HUES64 (cell line): ENCODE measurements around the gene WDR20. TPM values are rescaled to one million over a fixed set of nuclear protein-coding genes. Genes with fewer than 3 reads are reported as not detected.

Source experiments
- H3K27ac ChIP-seq: 2 replicates; pipeline ENCODE4 v1.7.0; 2013; ENCODE audit warnings: low read depth, low read length, inconsistent platforms
- H3K27me3 ChIP-seq: 2 replicates; pipeline ENCODE4 v1.6.1; 2013; ENCODE audit warnings: mild to moderate bottlenecking, low read length; ENCODE audit not compliant: insufficient read depth
- H3K36me3 ChIP-seq: 2 replicates; pipeline ENCODE4 v1.6.1; 2013; ENCODE audit warnings: mild to moderate bottlenecking, low read length; ENCODE audit not compliant: insufficient read depth
- H3K4me1 ChIP-seq: 2 replicates; pipeline ENCODE4 v1.6.1; 2013; ENCODE audit warnings: mild to moderate bottlenecking, low read length, moderate library complexity; ENCODE audit not compliant: insufficient read depth
- H3K4me3 ChIP-seq: 2 replicates; pipeline ENCODE4 v1.5.1; 2013; ENCODE audit warnings: mild to moderate bottlenecking, low read length, moderate library complexity
- H3K9ac ChIP-seq: 2 replicates; pipeline ENCODE4 v1.6.1; 2013; ENCODE audit warnings: mild to moderate bottlenecking, low read depth, low read length
- H3K9me3 ChIP-seq: 2 replicates; pipeline ENCODE4 v1.6.1; 2013; ENCODE audit warnings: low read depth, low read length; ENCODE audit not compliant: insufficient read depth
- WGBS: fragments of 150-250, 120-280 bp; methylation state at CpG from one replicate; pipeline ENCODE4 v1.1.7; 2013; ENCODE audit warnings: missing lambda C conversion rate; 5-methylcytosine and 5-hydroxymethylcytosine counted together
- polyA plus RNA-seq, 2 experiments: library from polyadenylated mRNA; stranded (reverse); fragments of 50-300 nt; gene quantifications; one replicate each; pipeline ENCODE4 v1.2.3, GENCODE V29; 2013

The WDR20 gene, protein sequence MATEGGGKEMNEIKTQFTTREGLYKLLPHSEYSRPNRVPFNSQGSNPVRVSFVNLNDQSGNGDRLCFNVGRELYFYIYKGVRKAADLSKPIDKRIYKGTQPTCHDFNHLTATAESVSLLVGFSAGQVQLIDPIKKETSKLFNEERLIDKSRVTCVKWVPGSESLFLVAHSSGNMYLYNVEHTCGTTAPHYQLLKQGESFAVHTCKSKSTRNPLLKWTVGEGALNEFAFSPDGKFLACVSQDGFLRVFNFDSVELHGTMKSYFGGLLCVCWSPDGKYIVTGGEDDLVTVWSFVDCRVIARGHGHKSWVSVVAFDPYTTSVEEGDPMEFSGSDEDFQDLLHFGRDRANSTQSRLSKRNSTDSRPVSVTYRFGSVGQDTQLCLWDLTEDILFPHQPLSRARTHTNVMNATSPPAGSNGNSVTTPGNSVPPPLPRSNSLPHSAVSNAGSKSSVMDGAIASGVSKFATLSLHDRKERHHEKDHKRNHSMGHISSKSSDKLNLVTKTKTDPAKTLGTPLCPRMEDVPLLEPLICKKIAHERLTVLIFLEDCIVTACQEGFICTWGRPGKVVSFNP
- 16.1 TPM for polyA plus RNA-seq (2013, experiment 1 of 2)
- 18.7 TPM for polyA plus RNA-seq (2013, experiment 2 of 2)

DNA sequence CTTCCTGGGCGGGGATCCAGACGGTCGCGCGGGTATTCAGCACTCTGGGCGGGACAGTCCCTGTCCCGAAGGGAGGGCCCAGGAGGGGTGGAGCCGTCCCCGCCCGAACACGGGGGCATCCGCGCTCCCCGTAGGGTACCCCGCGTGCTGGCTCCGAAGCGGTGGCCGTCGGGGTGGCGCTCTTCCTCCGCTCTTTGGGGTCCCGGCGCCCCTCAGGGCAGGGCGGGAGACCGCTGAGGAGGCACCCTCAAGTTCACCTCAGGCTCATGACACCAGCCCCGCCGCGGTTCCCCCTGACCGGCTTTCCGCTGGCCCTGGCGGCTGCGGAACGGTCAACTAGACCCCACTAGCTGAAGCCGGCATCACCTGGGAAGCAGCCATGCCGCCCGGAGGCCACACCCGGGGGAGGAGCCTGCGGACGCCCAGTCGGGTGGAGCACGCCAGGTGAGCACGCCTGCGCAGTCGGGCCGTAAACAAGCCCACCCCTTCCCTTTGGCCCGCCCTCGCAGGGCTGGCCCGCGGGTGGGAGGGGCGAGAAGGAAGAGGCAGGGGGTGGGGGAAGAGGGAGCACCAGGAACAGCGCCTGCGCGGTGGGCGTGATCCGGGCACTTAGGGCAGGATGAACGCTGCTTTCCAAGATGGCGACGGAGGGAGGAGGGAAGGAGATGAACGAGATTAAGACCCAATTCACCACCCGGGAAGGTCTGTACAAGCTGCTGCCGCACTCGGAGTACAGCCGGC lies at the start of gene WDR20:
Gene WDR20 (plus strand): TSS at position 612 of the 741 bp plus-strand sequence. CDS start 27 bp downstream, at position 639.
- H3K4me1 ChIP-seq: peaks cover 25% of the 10 kb centered on the region
- WGBS: under 1% methylated on average over 64 of the region's 64 CpGs
- H3K9ac ChIP-seq: peak within 1 kb of the TSS; percentile 87
- peaks cover 2% of the 10 kb centered on the region; the same call in 1 of the 2 replicates for H3K36me3 ChIP-seq
- H3K27ac ChIP-seq: peak within 1 kb of the TSS; percentile 85
- peak within 1 kb of the TSS; percentile 88 for H3K4me3 ChIP-seq
- H3K27me3 ChIP-seq: no peaks in the 10 kb centered on the region
- no peaks in the 10 kb centered on the region for H3K9me3 ChIP-seq

DNA sequence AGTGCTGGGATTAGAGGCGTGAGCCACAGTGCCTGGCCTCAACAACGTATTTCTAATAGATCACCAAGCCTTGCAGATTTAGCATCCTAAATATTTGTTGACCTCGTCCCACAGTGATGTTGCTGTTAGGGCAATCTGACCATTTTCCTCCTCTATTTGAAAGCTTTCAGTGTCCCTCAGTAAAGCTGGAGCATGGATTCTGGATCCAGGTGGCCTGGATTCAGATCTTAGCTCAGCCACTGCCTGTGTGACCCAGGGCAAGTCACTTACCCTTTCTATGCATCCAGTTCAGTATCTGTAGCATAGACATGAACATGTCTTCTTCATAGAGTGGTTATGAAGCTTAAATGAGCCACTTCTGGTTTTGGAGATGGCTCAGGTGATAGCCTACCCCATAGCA lies 49.0 kb upstream of the WDR20 start:
- no peaks in the 10 kb centered on the region for H3K27me3 ChIP-seq
- H3K9me3 ChIP-seq: no peaks in the 10 kb centered on the region
- no peak overlapping the region for H3K27ac ChIP-seq
- H3K4me1 ChIP-seq: peaks cover 12% of the 10 kb centered on the region; the same call in 1 of the 2 replicates
- peaks cover 4% of the 10 kb centered on the region for H3K36me3 ChIP-seq
- 91% methylated on average over 3 of the region's 3 CpGs for WGBS
- H3K4me3 ChIP-seq: no peak overlapping the region
- no peak overlapping the region for H3K9ac ChIP-seq

DNA sequence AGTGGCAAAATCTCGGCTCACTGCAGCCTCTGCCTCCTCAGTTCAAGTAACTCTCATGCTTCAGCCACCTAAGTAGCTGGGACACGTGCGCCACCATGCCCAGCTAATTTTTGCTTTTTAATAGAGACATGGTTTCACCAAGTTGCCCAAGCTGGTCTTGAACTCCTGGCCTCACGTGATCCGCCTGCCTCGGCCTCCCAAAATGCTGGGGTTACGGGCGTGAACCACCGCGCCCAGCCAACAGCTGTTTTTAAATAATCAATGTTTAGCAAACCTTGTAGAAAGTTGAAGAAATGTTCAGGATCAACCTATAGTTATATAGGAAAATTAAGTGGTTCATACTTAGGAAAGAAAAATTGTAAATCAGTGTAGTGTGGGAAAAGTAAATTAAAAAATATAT lies 46.9 kb upstream of the WDR20 start:
- Histone ChIP-seq H3K27ac (no peak overlapping the region), H3K4me3 (no peak overlapping the region), H3K9ac (no peak overlapping the region), H3K4me1 (peaks cover 19% of the 10 kb centered on the region), H3K27me3 (no peaks in the 10 kb centered on the region), H3K36me3 (no peaks in the 10 kb centered on the region), H3K9me3 (no peaks in the 10 kb centered on the region)
- 89% methylated on average over 10 of the region's 10 CpGs for WGBS

DNA sequence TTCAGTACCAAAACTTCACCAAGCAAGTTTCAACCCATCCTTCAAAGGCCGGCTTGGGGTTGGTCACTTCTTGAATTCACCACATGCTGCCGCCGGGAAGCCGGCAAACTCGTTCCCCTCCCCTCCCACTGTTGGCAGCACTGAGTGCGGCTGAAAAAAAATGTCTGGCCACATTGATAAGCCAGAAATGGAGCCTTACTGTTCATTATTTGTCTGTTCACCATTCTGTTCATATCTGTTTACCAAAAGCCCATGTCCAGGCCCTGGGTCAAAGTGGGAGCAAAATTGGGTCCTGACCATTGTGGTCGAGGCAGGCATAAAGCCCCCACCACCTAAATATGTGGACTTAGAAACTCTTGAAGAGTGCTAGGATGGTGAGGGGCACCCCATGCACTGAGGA lies 45.6 kb upstream of the WDR20 start:
- WGBS: 74% methylated on average over 7 of the region's 7 CpGs
- peaks cover 12% of the 10 kb centered on the region for H3K4me1 ChIP-seq
- H3K9ac ChIP-seq: no peak overlapping the region
- no peak overlapping the region for H3K4me3 ChIP-seq
- H3K36me3 ChIP-seq: no peaks in the 10 kb centered on the region
- H3K9me3 ChIP-seq: no peaks in the 10 kb centered on the region
- no peak overlapping the region for H3K27ac ChIP-seq
- no peaks in the 10 kb centered on the region for H3K27me3 ChIP-seq

DNA sequence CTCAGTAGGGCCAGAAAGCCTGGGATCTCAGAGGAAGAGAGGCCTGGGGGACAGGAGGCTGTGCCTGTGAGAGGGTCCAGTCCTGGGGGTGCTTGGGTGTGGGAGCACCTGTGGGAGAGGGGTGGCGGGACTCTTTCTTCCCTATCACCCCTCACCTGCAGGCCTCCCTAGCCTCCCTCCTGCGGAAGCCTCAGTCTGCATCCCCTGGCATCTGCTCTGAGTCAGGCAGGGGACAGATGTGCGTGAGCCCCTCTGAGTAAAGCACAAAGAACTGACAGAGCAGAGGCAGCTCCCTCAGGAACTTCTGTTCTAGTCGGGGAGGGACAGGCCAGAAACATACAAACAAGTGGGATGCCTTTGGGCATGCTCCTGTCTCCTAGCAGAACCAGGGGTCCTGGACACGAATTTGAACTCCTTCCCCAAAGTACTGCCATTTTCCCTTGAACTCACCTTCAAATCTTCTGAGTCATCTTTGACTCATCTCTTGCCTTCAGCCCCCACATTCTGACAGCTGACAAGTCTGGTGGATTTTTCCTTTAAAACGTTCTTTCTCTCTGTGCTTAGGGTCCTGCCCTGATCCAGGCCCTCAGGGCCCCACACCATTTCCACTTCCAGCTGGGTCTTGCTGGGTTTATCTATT lies 44.3 kb upstream of the WDR20 start:
- no peak overlapping the region for H3K4me3 ChIP-seq
- H3K27me3 ChIP-seq: no peaks in the 10 kb centered on the region
- no peak overlapping the region for H3K27ac ChIP-seq
- no peak overlapping the region for H3K9ac ChIP-seq
- no peaks in the 10 kb centered on the region for H3K36me3 ChIP-seq
- H3K4me1 ChIP-seq: peaks cover 12% of the 10 kb centered on the region
- WGBS: 68% methylated on average over 5 of the region's 6 CpGs
- no peaks in the 10 kb centered on the region for H3K9me3 ChIP-seq

DNA sequence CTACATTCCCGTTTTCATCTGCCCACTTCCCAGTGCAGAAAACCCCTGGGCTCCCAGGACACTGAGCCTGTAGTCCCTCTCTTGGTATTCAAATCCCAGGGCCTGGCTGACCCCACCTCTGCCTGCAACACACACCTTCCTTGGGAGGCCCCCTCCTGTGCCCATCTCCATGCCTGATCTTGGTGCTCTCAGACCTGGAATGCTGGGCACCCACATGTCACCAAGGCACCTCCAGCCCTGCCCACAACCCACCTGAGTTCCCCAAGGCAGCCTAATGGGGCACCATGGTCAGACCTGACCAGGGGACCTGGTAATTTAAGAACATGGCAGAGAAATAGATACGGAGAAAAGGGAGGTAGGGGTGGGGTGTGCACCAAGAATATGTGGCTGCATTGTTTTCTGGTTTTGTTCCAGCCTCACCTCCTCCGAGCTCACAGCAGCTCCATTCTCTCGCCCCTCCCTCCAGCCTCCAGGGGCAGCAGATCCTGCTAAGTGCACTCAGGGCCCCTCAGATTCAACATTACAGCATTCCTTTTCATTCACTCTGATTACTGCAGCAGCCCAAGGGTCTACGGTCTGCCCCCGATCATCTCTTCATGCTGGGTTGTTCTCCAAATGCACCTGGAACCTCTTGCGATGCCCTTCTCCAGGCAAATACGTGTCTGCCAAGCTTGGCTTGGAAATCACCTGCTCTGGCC lies 43.7 kb upstream of the WDR20 start:
- Histone ChIP-seq H3K4me1 (peaks cover 12% of the 10 kb centered on the region), H3K36me3 (no peaks in the 10 kb centered on the region), H3K9me3 (no peaks in the 10 kb centered on the region), H3K27me3 (no peaks in the 10 kb centered on the region), H3K27ac (no peak overlapping the region), H3K4me3 (no peak overlapping the region), H3K9ac (no peak overlapping the region)
- WGBS: 68% methylated on average over 8 of the region's 8 CpGs

DNA sequence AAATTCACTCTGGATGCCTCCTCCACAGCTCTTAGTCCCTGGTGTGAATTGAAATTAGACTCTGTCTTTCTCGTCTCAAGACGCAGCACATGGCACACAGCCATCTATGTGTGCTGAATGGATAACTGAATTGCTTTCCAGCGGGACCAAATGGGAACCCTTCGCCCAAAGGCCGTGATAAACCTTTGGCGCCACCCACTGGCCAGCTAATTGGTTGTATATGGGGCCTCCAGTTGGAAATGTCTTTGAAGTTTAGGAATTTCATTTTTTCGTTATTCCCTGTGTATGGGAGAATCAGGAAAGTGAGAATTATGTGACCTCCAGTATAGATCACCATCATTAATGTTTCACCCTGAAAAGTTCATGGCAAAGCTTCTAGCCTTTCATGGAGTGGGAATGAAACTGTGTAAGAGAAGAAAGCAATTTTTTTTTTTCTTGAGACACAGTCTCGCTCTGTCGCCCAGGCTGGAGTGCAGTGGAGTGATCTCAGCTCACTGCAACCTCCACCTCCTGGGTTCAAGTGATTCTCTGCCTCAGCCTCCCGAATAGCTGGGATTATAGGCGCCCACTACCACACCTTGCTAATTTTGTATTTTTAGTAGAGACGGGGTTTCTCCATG lies 43.0 kb upstream of the WDR20 start:
- WGBS: 39% methylated on average over 10 of the region's 12 CpGs
- Histone ChIP-seq H3K4me1 (peaks cover 12% of the 10 kb centered on the region), H3K27ac (no peak overlapping the region), H3K9ac (no peak overlapping the region), H3K27me3 (no peaks in the 10 kb centered on the region), H3K4me3 (no peak overlapping the region), H3K36me3 (no peaks in the 10 kb centered on the region), H3K9me3 (no peaks in the 10 kb centered on the region)

DNA sequence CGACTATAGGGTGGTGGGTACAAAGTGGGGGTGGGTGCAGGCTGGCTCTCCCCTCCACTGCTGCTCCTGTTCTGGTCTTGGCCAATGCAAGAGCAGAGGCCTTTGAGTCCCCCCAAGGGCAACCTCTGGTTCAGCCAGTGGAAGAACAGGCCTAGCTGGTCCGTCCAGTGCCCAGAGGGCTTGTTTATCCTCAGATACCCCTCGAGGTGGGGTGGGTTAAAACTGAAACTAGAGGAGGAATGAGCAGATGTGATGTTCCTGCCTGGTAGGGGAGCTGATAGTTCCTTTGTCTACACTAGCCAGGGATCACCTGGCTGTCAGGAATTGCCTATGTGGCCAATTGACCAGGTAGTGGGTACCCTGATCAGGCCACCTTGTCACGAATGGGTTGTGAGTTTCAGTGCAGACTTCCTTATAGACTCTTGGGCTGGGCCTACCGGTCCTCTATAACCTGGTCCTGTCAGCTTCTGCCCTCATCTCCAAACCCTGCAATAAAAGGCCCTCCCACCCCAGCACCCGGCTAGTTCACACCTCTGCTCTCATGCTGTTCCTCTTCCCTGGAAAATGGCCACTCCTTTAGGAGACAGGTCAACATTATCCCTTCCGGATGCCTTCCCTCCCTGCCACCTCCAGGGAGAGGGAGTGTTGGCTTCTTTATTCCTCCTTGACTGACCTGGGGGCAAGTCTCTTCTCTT lies 42.1 kb upstream of the WDR20 start:
- H3K27ac ChIP-seq: no peak overlapping the region
- no peaks in the 10 kb centered on the region for H3K9me3 ChIP-seq
- no peaks in the 10 kb centered on the region for H3K27me3 ChIP-seq
- H3K9ac ChIP-seq: no peak overlapping the region
- WGBS: 62% methylated on average over 7 of the region's 7 CpGs
- H3K4me1 ChIP-seq: peaks cover 12% of the 10 kb centered on the region
- H3K36me3 ChIP-seq: no peaks in the 10 kb centered on the region
- no peak overlapping the region for H3K4me3 ChIP-seq

DNA sequence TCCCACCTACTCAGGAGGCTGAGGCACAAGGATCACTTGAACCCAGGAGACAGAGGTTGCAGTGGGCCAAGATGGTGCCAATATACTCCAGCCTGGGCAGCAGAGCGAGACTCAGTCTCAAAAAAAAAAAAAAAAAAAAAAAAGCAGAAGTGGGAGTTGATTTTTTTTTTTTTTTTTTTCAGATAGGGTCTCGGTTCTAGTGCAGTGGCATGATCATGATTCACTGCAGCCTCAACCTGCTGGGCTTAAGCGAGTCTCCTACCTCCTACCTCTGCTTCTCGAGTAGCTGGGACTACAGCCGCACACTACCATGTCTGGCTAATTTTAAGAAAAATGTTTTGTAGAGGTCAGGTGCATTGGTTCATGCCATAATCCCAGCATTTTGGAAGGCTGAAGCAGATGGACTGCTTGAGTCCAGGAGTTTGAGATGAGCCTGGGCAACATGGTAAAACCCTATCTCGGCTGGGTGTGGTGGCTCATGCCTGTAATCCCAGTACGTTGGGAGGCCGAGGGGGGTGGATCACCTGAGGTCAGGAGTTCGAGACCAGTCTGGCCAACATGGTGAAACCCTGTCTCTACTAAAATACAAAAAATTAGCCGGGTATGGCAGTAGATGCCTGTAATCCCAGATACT lies 36.5 kb upstream of the WDR20 start:
- H3K27me3 ChIP-seq: no peaks in the 10 kb centered on the region
- no peaks in the 10 kb centered on the region for H3K9me3 ChIP-seq
- H3K4me3 ChIP-seq: no peak overlapping the region
- H3K9ac ChIP-seq: no peak overlapping the region
- WGBS: 95% methylated on average over 10 of the region's 10 CpGs
- H3K27ac ChIP-seq: no peak overlapping the region
- no peaks in the 10 kb centered on the region for H3K4me1 ChIP-seq
- H3K36me3 ChIP-seq: no peaks in the 10 kb centered on the region
